ENCODE measurements around the gene RGS3.

The RGS3 gene

GRCh38 chr9:113525831-113526230 is 62.3 kb downstream of the RGS3 start:
- no peak for DNase-seq
- H3K27me3 ChIP-seq (replicated peaks; ENCODE audit: control insufficient read depth, insufficient read depth, low read length, poor library complexity, severe bottlenecking) = no peaks in the 10 kb centered on the region
- no peak overlapping the region for H3K4me3 ChIP-seq (ENCODE audit: insufficient read depth, low read depth, low read length, poor library complexity, severe bottlenecking)
- H3K27ac ChIP-seq (ENCODE audit: insufficient read depth, low read length, poor library complexity, severe bottlenecking) = no peak overlapping the region
- no peaks in the 10 kb centered on the region for H3K9me3 ChIP-seq (ENCODE audit: control insufficient read depth, low read length)
- peaks cover 40% of the 10 kb centered on the region for H3K36me3 ChIP-seq (ENCODE audit: control insufficient read depth, insufficient read depth, low read length)
- H3K4me1 ChIP-seq (ENCODE audit: control insufficient read depth, insufficient read depth, low read length, poor library complexity, severe bottlenecking) = peaks cover 35% of the 10 kb centered on the region

- H3K27ac ChIP-seq (ENCODE audit: insufficient read depth, low read length, poor library complexity, severe bottlenecking) = no peak overlapping the region
- H3K9me3 ChIP-seq (ENCODE audit: control insufficient read depth, low read length) = no peaks in the 10 kb centered on the region
- peaks cover 44% of the 10 kb centered on the region for H3K36me3 ChIP-seq (ENCODE audit: control insufficient read depth, insufficient read depth, low read length)
- no peak for DNase-seq
- H3K27me3 ChIP-seq (replicated peaks; ENCODE audit: control insufficient read depth, insufficient read depth, low read length, poor library complexity, severe bottlenecking) = no peaks in the 10 kb centered on the region
- peaks cover 33% of the 10 kb centered on the region for H3K4me1 ChIP-seq (ENCODE audit: control insufficient read depth, insufficient read depth, low read length, poor library complexity, severe bottlenecking)
- H3K4me3 ChIP-seq (ENCODE audit: insufficient read depth, low read depth, low read length, poor library complexity, severe bottlenecking) = no peak overlapping the region
Measured at GRCh38 chr9:113526231-113526746, 62.8 kb downstream of the RGS3 start.

DNA sequence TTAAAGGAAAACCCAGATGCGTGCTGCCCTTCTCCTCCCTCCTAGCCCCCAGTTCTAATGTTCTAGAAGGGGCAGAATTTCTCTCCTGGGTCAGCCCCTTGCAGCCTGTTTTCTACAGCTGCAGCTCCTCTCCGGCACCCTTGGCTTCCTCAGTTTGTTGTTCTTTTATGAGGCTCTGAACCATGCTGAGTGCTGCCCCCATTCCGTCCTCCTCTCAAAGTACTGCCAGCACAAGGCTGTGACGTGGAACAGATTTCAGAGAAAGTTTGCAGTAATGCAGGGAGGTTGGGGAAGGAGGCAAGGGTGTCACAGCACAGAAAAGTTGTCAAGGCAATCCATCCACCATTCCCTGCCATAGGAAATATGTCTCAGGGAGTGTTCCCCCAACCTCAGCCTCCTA is 63.3 kb downstream of the RGS3 start:
- H3K4me1 ChIP-seq (ENCODE audit: control insufficient read depth, insufficient read depth, low read length, poor library complexity, severe bottlenecking) = peaks cover 31% of the 10 kb centered on the region
- no peak for DNase-seq
- no peaks in the 10 kb centered on the region for H3K9me3 ChIP-seq (ENCODE audit: control insufficient read depth, low read length)
- H3K27me3 ChIP-seq (replicated peaks; ENCODE audit: control insufficient read depth, insufficient read depth, low read length, poor library complexity, severe bottlenecking) = no peaks in the 10 kb centered on the region
- peaks cover 49% of the 10 kb centered on the region for H3K36me3 ChIP-seq (ENCODE audit: control insufficient read depth, insufficient read depth, low read length)
- H3K4me3 ChIP-seq (ENCODE audit: insufficient read depth, low read depth, low read length, poor library complexity, severe bottlenecking) = no peak overlapping the region
- no peak overlapping the region for H3K27ac ChIP-seq (ENCODE audit: insufficient read depth, low read length, poor library complexity, severe bottlenecking)

- Histone ChIP-seq H3K9me3 (ENCODE audit: control insufficient read depth, low read length) (no peaks in the 10 kb centered on the region), H3K27me3 (replicated peaks; ENCODE audit: control insufficient read depth, insufficient read depth, low read length, poor library complexity, severe bottlenecking) (no peaks in the 10 kb centered on the region), H3K4me3 (ENCODE audit: insufficient read depth, low read depth, low read length, poor library complexity, severe bottlenecking) (no peak overlapping the region), H3K27ac (ENCODE audit: insufficient read depth, low read length, poor library complexity, severe bottlenecking) (no peak overlapping the region), H3K36me3 (ENCODE audit: control insufficient read depth, insufficient read depth, low read length) (peaks cover 60% of the 10 kb centered on the region), H3K4me1 (ENCODE audit: control insufficient read depth, insufficient read depth, low read length, poor library complexity, severe bottlenecking) (peaks cover 18% of the 10 kb centered on the region)
- no peak for DNase-seq
Measured at GRCh38 chr9:113528088-113528487, 64.6 kb downstream of the RGS3 start.

DNA sequence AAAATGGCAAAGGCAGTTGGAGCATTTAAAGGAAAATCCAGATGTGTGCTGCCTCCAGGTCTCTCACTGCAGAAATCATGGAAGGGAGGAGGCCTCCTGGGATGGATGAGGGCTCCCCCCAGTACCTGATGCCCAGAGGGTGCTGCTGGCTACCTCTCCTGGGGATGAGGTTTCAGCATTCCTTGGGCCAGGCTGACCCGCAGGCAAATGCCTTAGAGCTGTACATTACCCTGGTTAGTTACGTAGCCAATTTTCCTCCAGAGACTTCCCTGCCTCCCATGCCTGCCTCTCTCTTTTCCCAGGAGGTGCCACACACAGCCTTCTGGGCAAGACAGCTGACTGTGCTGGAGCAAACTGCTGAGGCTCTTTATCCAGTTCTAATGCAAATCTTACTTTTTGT is 65.3 kb downstream of the RGS3 start:
- DNase-seq = no peak
- peaks cover 60% of the 10 kb centered on the region for H3K36me3 ChIP-seq (ENCODE audit: control insufficient read depth, insufficient read depth, low read length)
- H3K27ac ChIP-seq (ENCODE audit: insufficient read depth, low read length, poor library complexity, severe bottlenecking) = no peak overlapping the region
- no peaks in the 10 kb centered on the region for H3K9me3 ChIP-seq (ENCODE audit: control insufficient read depth, low read length)
- no peaks in the 10 kb centered on the region for H3K27me3 ChIP-seq (replicated peaks; ENCODE audit: control insufficient read depth, insufficient read depth, low read length, poor library complexity, severe bottlenecking)
- peaks cover 11% of the 10 kb centered on the region for H3K4me1 ChIP-seq (ENCODE audit: control insufficient read depth, insufficient read depth, low read length, poor library complexity, severe bottlenecking)
- H3K4me3 ChIP-seq (ENCODE audit: insufficient read depth, low read depth, low read length, poor library complexity, severe bottlenecking) = no peak overlapping the region

DNA sequence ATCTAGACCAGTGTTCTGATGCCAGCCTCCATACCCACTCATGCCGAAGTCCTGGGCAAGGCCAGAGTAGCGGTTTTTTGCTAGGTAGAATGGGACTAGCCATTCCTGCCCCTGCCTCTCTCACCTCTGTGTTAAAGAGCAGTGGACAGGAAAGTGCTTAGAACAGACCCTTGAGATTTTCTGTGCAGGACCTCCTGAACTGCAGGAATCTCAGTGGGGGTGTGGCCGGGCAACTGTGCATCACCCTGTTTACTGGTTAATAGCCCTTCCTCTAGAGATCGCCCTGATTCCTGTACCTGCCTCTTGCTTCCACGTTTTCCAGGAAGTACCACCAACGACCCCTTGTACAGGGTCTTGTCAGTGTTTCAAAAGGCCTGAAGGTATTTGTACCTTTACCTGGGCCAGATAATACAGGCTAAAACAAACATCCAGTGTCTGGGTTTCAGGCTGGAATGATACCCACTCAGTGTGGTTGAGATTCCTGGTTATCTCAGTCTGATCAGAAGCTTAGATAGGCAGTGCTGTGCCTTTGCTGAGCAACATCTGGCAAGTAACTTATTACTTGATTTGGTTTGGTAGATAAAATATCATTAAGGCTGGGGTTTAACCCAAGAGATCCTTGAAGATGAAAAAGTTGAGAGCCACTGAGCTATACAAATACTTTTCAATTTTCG is 65.9 kb downstream of the RGS3 start:
- no peak for DNase-seq
- H3K4me3 ChIP-seq (ENCODE audit: insufficient read depth, low read depth, low read length, poor library complexity, severe bottlenecking) = no peak overlapping the region
- H3K36me3 ChIP-seq (ENCODE audit: control insufficient read depth, insufficient read depth, low read length) = peaks cover 60% of the 10 kb centered on the region
- peaks cover 4% of the 10 kb centered on the region for H3K4me1 ChIP-seq (ENCODE audit: control insufficient read depth, insufficient read depth, low read length, poor library complexity, severe bottlenecking)
- no peaks in the 10 kb centered on the region for H3K27me3 ChIP-seq (replicated peaks; ENCODE audit: control insufficient read depth, insufficient read depth, low read length, poor library complexity, severe bottlenecking)
- no peak overlapping the region for H3K27ac ChIP-seq (ENCODE audit: insufficient read depth, low read length, poor library complexity, severe bottlenecking)
- H3K9me3 ChIP-seq (ENCODE audit: control insufficient read depth, low read length) = no peaks in the 10 kb centered on the region

DNA sequence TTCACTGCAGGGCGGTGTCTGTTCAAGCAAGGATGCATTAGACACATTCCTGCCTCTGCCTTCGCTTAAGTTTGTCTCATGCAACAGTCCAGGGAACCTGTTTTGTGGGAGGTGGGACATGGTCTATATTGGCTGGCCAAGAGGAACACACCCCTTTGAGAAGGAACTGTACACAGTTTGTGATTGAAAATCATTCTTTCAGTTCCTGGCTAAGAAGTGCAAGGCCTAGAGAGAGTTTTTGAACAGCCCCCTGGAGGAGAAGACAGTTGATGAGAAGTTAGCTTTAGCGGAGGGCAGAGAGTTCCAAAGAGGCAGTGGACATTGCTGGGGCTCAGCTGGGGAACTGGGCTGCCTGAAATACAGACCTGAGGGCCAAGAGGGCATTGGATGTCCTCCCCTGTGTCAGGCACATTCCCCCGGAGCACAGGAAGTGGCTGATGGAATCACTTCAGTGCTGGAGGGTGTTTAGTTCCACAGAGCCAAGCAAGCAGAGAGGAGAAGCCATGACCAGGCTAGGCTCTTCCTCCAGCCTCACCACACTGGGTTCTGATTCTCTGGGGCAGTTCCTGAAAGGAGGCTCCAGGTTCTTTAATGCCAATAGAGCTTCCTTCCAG is 66.6 kb downstream of the RGS3 start:
- peaks cover 60% of the 10 kb centered on the region for H3K36me3 ChIP-seq (ENCODE audit: control insufficient read depth, insufficient read depth, low read length)

GRCh38 chr9:113530942-113531341 is 67.4 kb downstream of the RGS3 start:
- Histone ChIP-seq H3K27ac (ENCODE audit: insufficient read depth, low read length, poor library complexity, severe bottlenecking) (no peak overlapping the region), H3K4me1 (ENCODE audit: control insufficient read depth, insufficient read depth, low read length, poor library complexity, severe bottlenecking) (no peaks in the 10 kb centered on the region), H3K4me3 (ENCODE audit: insufficient read depth, low read depth, low read length, poor library complexity, severe bottlenecking) (no peak overlapping the region), H3K27me3 (replicated peaks; ENCODE audit: control insufficient read depth, insufficient read depth, low read length, poor library complexity, severe bottlenecking) (no peaks in the 10 kb centered on the region), H3K36me3 (ENCODE audit: control insufficient read depth, insufficient read depth, low read length) (peaks cover 60% of the 10 kb centered on the region), H3K9me3 (ENCODE audit: control insufficient read depth, low read length) (no peaks in the 10 kb centered on the region)
- DNase-seq = no peak

More for the DNA sequence above, 66.6 kb downstream of the RGS3 start:
- no peaks in the 10 kb centered on the region for H3K9me3 ChIP-seq (ENCODE audit: control insufficient read depth, low read length)
- no peaks in the 10 kb centered on the region for H3K27me3 ChIP-seq (replicated peaks; ENCODE audit: control insufficient read depth, insufficient read depth, low read length, poor library complexity, severe bottlenecking)
- H3K4me3 ChIP-seq (ENCODE audit: insufficient read depth, low read depth, low read length, poor library complexity, severe bottlenecking) = no peak overlapping the region
- no peak overlapping the region for H3K27ac ChIP-seq (ENCODE audit: insufficient read depth, low read length, poor library complexity, severe bottlenecking)
- DNase-seq = no peak
- no peaks in the 10 kb centered on the region for H3K4me1 ChIP-seq (ENCODE audit: control insufficient read depth, insufficient read depth, low read length, poor library complexity, severe bottlenecking)

DNA sequence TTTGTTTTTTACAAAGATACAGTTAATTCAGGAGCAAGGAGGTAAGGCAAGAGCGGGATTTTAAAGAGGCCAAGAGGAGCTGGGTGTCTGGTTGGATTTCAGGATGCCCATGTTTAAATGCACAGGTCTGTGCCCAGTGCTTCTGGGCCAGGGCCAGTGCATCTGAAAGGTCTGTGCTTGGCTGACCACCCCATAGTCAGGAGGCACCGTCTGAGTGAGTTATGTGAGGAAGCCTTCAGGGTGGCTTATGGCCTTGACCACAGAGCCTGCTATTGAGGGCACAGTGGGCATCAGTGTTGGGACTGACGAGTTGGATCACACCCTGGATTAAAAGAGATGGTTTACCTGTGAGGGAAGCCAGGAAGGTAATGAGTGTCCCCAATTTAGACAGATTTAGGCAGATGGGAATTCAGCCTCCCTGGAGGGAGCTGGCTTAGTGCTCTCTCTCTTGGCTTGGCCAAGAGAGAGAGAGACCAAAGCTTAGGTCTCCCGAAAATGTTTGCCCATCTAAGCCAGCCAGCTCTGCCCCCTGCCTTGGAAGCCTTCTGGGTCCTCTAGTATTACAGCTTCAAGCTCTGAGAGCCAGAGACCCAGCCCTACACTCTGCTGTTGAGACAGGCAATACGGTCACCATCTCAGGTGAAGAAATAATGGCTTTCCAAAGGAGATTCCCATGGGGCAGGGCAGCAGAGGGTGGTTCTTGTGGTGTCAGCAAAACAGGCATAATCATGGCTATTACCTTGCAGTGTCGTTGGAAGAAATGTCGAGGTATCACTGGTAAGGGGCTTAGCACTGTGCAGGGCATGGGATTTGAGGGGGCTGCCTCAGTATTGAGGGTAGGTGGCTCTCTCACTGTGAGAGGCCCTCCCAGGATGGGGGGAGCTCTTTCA is 68.6 kb downstream of the RGS3 start:
- no peaks in the 10 kb centered on the region for H3K9me3 ChIP-seq (ENCODE audit: control insufficient read depth, low read length)
- DNase-seq = no peak
- no peak overlapping the region for H3K27ac ChIP-seq (ENCODE audit: insufficient read depth, low read length, poor library complexity, severe bottlenecking)
- no peak overlapping the region for H3K4me3 ChIP-seq (ENCODE audit: insufficient read depth, low read depth, low read length, poor library complexity, severe bottlenecking)
- H3K27me3 ChIP-seq (replicated peaks; ENCODE audit: control insufficient read depth, insufficient read depth, low read length, poor library complexity, severe bottlenecking) = no peaks in the 10 kb centered on the region
- peaks cover 63% of the 10 kb centered on the region for H3K36me3 ChIP-seq (ENCODE audit: control insufficient read depth, insufficient read depth, low read length)
- no peaks in the 10 kb centered on the region for H3K4me1 ChIP-seq (ENCODE audit: control insufficient read depth, insufficient read depth, low read length, poor library complexity, severe bottlenecking)

DNA sequence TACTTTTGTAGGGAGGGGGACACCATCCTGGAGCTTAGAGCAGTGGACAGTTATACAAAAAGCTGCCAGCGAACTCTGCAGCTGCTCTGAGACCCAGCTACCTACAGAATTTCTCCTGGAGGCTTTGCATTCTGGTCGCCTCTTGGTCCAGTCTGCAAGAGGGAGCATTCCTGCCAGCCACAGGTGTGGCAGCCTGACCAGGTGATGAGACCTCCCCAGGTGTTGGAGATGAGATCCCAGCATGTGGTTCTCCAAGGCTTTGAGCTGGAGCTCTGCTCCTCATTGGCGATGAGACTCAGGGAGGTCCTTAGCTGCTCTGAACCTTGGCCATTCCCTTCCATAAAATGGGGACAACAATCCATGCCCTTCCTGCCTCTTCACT is 69.3 kb downstream of the RGS3 start:
- Histone ChIP-seq H3K27ac (ENCODE audit: insufficient read depth, low read length, poor library complexity, severe bottlenecking) (no peak overlapping the region), H3K9me3 (ENCODE audit: control insufficient read depth, low read length) (no peaks in the 10 kb centered on the region), H3K36me3 (ENCODE audit: control insufficient read depth, insufficient read depth, low read length) (peaks cover 65% of the 10 kb centered on the region), H3K4me1 (ENCODE audit: control insufficient read depth, insufficient read depth, low read length, poor library complexity, severe bottlenecking) (no peaks in the 10 kb centered on the region), H3K27me3 (replicated peaks; ENCODE audit: control insufficient read depth, insufficient read depth, low read length, poor library complexity, severe bottlenecking) (no peaks in the 10 kb centered on the region), H3K4me3 (ENCODE audit: insufficient read depth, low read depth, low read length, poor library complexity, severe bottlenecking) (no peak overlapping the region)
- no peak for DNase-seq

Data from effector memory CD4-positive, alpha-beta T cell (primary cell).